Kidney epithelial cell (primary cell): ENCODE results near the gene TMEM192. TPM values are rescaled to one million over a fixed set of nuclear protein-coding genes. Genes with fewer than 3 reads are reported as not detected.

Experiments used
- DNase-seq: peaks from one replicate; pipeline ENCODE4 v3.0.0-alpha.2; 2010; ENCODE audit warnings: low read depth
- H3K27me3 ChIP-seq: 2 replicates; pipeline ENCODE4 v1.6.0; 2011; ENCODE audit warnings: low read length; ENCODE audit not compliant: control insufficient read depth, insufficient read depth
- H3K36me3 ChIP-seq: 2 replicates; pipeline ENCODE4 v1.5.1; 2011; ENCODE audit warnings: low read length; ENCODE audit not compliant: control insufficient read depth, insufficient read depth
- H3K4me3 ChIP-seq: 2 replicates; pipeline ENCODE4 v1.5.1; 2011; ENCODE audit warnings: low read depth, mild to moderate bottlenecking, control low read depth, low read length
- CTCF ChIP-seq: IDR thresholded peaks from 2 replicates; pipeline ENCODE4 v1.5.1; 2011; ENCODE audit warnings: mild to moderate bottlenecking, moderate library complexity, low read length, control low read depth, inconsistent platforms; ENCODE audit not compliant: insufficient read depth, poor library complexity, severe bottlenecking
- total RNA-seq: library from RNA; depleted of rRNA; stranded (reverse); fragments of >200 nt; gene quantifications from 2 replicates; pipeline ENCODE4 v1.2.3, GENCODE V29; 2015

Gene TMEM192
- total RNA-seq, 1 donor from 2014 or later = 21.1 TPM

GRCh38 chr4:165059386-165059785 is 53.3 kb downstream of the TMEM192 start:
- H3K27me3 ChIP-seq = no peaks in the 10 kb centered on the region
- DNase-seq = no peak
- no peak for TF ChIP-seq CTCF
- no peak overlapping the region for H3K4me3 ChIP-seq
- no peaks in the 10 kb centered on the region for H3K36me3 ChIP-seq

DNA sequence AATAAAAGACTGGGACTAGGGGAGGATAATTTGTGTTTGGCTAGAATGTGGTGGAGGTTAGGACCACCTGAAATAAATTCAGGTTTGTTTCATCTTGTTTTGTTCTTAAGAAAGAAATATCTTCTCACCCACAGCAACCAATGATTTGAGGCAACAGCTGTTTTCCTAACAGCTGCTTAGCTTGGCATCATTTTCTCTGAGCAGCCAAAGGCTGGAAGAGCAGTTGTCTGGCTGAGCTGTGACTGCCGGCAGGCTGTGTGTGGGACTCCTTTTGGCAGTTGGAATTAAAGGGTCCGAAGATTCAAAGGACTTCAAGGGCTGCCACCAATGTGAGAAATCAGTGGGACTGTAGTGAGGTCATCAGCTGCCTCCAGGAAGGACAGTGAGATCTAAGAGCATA is 54.0 kb downstream of the TMEM192 start:
- H3K4me3 ChIP-seq = no peak overlapping the region
- H3K36me3 ChIP-seq = no peaks in the 10 kb centered on the region
- H3K27me3 ChIP-seq = no peaks in the 10 kb centered on the region
- no peak for DNase-seq
- TF ChIP-seq CTCF = no peak

DNA sequence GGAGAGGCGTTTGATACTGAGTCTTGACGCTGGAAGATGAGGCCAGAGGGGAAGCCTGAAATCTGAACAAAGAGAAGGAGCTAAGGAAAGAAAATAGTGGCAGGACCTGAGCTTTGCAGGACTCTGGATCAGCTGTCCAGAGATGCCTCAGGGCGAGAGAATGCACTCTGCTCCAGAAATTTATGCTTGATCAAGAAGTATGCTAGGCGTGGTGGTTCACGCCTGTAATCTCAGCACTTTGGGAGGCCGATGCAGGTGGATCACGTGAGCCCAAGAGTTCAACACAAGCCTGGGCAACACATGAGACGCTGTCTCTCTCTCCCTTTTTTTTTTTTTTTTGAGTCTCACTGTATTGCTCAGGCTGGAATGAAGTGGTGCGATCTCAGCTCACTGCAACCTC is 57.1 kb downstream of the TMEM192 start:
- Histone ChIP-seq H3K4me3 (no peak overlapping the region), H3K36me3 (no peaks in the 10 kb centered on the region), H3K27me3 (no peaks in the 10 kb centered on the region)
- TF ChIP-seq CTCF = no peak
- no peak for DNase-seq

- no peak for TF ChIP-seq CTCF
- DNase-seq = no peak
- Histone ChIP-seq H3K4me3 (no peak within 1 kb of the TSS), H3K36me3 (no peaks in the 10 kb centered on the region), H3K27me3 (no peaks in the 10 kb centered on the region)
These were observed 59.0 kb downstream of the TMEM192 start, which contains the start of gene TRIM75 for GRCh38 chr4:165053645-165054044. Gene TRIM75 (plus strand): TSS chr4:165053866. CDS start chr4:165059148, 5,282 bp downstream.

GRCh38 chr4:165052627-165053026 is 60.0 kb downstream of the TMEM192 start:
- Histone ChIP-seq H3K4me3 (no peak overlapping the region), H3K27me3 (no peaks in the 10 kb centered on the region), H3K36me3 (no peaks in the 10 kb centered on the region)
- DNase-seq = no peak
- no peak for TF ChIP-seq CTCF

GRCh38 chr4:165048170-165048569 is 64.5 kb downstream of the TMEM192 start:
- Histone ChIP-seq H3K4me3 (no peak overlapping the region), H3K27me3 (no peaks in the 10 kb centered on the region), H3K36me3 (no peaks in the 10 kb centered on the region)
- DNase-seq = no peak
- TF ChIP-seq CTCF = no peak
